Activated CD4-positive, alpha-beta T cell treated with anti-CD3 and anti-CD28 coated beads, Interleukin-2, Interleukin-4, amounts not matched to agents 100 ng/mL and 50 ng/mL, durations not matched to agents 16 hours and 8 hours (primary cell): ENCODE data around the gene ACTR6.
"Not testable (repeated sequence)": the region's sequence is repeated elsewhere in the genome, so short reads cannot be mapped to it uniquely, and the experiment has no call there.

Experiments used
- DNase-seq: peaks from one replicate; pipeline ENCODE4 v3.0.0-alpha.2; 2020; ENCODE audit warnings: low spot score

Gene ACTR6

GRCh38 chr12:100221523-100221922 is 20.9 kb downstream of the ACTR6 start:
- no peak for DNase-seq

GRCh38 chr12:100222173-100222572 is 21.6 kb downstream of the ACTR6 start:
- DNase-seq, result not testable (repeated sequence)

DNA sequence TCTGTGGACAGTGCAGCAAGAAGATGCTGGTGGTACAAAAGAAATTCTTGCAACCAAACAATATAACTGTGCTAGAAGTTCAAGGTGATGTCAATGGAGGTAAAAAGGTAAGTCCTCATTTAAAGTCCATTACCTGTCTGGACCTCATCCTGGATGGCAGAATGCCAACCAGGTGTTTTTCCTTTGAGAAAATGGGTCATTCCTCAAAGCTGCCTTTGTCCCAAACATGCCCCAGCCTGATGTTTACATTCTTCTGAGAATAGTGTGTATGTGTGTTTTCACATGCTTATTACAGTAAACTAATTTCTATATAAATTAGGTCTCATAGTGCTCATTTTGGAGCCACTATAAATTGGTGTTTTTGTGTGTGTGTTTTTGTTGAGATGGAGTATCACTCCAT is 24.9 kb downstream of the ACTR6 start:
- DNase-seq, result no peak

DNA sequence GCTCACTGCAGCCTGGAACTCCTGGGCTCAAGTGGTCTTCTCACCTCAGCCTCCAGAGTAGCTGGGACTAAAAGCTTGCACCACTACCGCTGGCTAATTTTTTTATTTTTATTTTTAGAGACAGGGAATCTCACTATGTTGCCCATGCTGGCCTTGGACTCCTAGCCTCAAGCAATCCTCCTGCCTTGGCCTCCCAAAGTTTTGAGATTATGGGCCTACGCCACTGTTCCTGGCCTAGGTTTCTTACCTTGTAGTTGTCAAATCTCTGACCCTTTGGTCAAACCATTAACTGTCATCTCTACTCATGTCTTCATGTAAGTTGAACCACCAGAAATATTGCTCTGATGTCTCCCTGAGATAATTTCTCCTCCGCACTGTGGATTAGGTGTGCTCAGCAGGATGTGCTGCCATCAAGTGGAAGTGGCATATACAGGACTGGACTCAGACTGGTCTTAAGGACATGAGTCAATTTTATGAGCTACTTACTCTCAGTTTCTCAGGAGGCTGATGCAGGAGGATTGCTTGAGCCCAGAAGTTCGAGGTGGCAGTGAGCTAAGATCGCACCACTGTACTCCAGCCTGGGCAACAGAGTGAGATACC is 28.5 kb downstream of the ACTR6 start:
- no peak for DNase-seq

DNA sequence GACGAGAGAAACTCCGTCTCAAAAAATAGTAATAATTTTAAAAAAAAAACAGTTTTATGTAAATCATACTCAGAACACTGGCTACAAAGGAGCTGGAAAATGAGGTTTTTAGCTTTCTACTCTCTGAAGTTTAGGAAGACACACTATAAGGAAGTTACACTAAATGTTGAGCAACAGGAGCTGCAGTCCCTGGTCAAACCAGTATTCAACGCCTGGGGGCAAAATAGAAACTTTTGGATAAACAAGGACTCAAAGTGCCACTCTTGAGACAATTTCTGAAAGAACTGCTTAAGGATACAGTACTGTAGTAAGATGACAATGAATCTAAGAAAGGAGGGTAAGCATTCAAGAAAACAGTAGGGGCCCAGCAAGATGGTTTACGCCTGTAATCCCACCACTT is 29.3 kb downstream of the ACTR6 start:
- no peak for DNase-seq

DNA sequence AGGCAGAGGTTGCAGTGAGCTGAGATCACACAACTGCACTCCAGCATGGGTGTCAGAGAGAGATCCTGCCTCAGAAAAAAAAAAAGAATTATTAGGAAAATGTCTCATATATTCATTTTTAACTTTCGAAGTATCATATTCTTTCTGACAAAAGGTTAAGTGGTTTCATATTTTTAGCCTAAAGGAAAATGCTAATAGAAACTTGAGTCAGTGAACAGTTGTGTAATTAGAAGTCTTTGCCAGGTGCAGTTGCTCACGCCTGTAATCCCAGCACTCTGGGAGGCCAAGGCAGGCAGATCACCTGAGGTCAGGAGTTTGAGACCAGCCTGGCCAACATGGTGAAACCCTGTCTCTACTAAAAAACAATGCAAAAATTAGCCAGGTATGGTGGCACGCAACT is 31.3 kb downstream of the ACTR6 start:
- not testable (repeated sequence) for DNase-seq

DNA sequence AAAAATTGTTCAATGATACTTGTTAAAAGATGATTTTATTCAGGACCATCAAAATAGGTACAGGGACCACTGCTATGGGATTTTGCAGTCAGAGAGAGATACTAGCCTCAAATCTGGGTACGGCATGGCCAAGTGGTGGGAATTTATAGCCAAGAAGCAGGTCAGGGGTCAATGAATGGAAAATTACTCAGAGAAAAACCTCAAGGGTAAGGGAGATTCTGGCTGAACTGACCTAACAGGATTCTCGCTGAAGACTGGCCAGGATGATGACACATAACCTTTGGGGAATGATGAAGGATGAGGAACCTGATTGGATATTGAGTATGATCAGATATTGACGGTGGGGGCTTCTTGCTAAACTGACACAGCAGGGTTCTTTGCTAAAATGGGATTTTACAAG is 33.6 kb downstream of the ACTR6 start:
- DNase-seq, result no peak

GRCh38 chr12:100234591-100235304 is 34.1 kb downstream of the ACTR6 start:
- DNase-seq, result peak; percentile 11

DNA sequence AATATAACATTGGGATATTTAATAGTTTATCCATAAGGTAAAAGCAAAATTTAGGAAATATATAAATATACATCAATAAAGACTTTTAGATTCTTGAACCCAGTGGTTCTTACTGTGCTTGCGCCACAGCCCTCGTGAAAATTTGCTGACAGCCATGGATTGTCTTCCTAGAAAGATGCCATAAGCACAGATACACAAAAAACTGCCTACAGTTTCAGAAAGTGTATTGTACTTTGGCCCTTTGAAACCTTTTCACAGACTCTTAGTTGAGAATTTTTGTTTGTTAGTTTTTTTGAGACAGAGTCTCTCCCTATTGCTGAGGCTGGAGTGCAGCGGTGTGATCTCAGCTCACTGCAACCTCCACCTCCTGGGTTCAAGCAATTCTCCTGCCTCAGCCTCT is 38.2 kb downstream of the ACTR6 start:
- no peak for DNase-seq

- DNase-seq, result no peak
Observed at GRCh38 chr12:100239589-100239988, 39.0 kb downstream of the ACTR6 start.

DNA sequence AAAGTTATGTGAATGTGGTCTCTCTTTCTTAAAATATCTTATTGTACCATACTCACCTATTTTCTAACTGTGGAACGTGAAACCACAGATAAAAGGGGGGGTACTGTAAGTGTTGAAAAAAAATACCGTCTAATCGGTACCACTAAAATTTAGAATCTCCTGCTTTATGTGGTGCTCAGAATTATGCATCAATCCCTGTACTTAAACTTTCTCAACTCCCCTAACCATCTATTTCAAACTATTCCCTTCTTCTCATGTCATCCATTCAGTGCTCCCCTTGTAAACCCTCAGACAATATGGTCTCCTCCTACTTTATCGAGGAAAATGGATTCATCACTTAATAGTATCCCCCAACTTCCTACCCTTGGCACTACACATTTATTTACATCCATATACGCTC is 42.5 kb downstream of the ACTR6 start:
- no peak for DNase-seq

- no peak for DNase-seq
Observed at GRCh38 chr12:100247765-100248164, 47.1 kb downstream of the ACTR6 start.

GRCh38 chr12:100248886-100249285 is 48.3 kb downstream of the ACTR6 start:
- no peak for DNase-seq

GRCh38 chr12:100249941-100250340 is 49.3 kb downstream of the ACTR6 start:
- DNase-seq, result no peak

DNA sequence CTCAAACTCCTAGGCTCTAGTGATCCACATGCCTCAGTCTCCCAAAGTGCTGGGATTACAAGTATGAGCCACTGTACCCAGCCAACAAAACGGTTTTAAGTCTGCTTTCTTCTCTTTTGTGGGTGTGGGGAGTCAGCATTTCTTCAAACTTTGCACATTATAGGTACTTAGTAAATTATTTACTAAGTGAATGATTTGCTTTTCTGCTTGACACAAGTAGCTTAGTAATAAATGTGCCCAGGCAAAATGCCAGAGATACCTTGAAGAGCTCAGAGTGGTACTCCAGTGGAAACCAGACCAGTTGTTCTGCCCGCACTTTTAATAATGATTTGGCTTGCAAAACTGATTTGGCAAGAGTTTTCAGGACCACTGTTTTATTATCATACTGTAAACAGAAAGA is 51.3 kb downstream of the ACTR6 start:
- DNase-seq, result no peak

GRCh38 chr12:100253437-100253836 is 52.8 kb downstream of the ACTR6 start:
- DNase-seq, result no peak

DNA sequence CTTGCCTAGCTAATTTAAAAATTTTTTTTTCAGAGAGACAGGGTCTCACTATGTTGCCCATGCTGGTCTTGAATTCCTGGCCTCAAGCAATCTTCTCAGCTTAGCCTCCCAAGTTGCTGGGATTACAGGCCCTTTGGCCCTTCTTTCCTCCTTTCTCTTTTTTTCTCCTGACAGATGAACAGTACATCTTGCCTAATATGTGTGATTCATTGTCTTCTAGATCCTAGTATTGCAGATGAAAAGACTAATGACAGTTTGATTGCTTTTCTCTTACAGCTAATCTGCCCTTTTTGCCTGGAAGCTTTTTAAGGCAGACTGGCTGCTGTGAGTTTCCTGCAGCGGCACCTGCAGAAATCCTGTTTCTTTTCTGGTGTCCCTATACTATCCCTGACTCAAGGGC is 54.3 kb downstream of the ACTR6 start:
- no peak for DNase-seq

DNA sequence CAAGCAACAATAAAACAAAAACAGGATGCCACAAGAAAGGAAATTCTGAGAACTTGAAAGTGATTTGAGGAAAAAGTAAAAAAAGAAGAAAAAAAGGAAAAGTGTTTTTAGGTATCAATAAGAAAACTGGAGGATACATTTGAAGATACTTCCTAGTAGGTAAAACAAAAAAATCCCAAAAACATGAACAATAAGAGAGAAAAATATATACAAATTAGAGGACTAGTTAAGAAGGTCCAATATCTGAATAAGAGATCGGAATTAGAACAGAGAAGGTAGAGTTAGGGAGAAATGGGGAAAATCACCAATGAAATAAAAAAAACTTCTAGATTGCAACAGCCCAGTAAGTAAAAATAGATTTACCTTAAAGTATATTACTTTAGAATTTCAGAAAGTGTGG is 57.5 kb downstream of the ACTR6 start:
- no peak for DNase-seq

- no peak for DNase-seq
Observed at GRCh38 chr12:100263131-100263530, 62.5 kb downstream of the ACTR6 start.

DNA sequence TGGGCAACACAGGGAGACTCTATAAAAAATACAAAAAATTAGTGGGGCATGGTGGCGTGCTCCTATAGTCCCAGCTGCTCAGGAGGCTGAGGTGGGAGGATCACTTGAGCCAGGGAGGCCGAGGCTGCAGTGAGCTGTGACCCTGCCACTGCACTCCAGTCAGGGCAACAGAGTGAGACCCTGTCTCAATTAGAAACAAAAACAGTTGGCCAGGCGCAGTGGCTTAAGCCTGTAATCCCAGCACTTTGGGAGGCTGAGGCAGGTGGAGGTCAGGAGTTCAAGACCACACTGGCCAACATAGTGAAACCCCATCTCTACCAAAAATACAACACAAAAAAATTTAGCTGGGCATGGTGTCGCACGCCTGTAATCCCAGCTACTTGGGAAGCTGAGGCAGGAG is 64.5 kb downstream of the ACTR6 start:
- DNase-seq, result not testable (repeated sequence)

- no peak for DNase-seq
Observed at GRCh38 chr12:100265732-100266584, 65.3 kb downstream of the ACTR6 start.

DNA sequence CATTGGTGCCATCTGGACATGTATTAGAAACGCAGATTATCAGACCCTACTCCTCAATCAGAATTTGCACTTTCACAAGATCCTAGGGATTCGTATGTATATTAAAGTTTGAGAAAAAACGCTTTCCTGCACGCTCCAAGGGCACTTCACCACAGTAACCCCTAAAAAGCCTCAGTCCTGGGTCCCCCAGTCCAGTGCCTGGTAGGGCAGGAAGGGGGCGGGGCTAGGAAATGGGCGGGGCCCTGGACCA is 65.9 kb downstream of the ACTR6 start:
- DNase-seq, result peak; percentile 93

GRCh38 chr12:100266835-100267602 is 66.4 kb downstream of the ACTR6 start, which contains the start of the genes DEPDC4 and SCYL2:
TSS of gene DEPDC4 (minus strand) at chr12:100267079. CDS start at chr12:100267076, 3 bp downstream.
TSS of gene SCYL2 (plus strand) at chr12:100267177. CDS start at chr12:100282971, 15,794 bp downstream.
- DNase-seq, result peak; percentile 95
